Gastrocnemius medialis (tissue), 4 donors: ENCODE data around the gene TPRG1. TPM values are rescaled to one million over a fixed set of nuclear protein-coding genes. Genes with fewer than 3 reads are reported as not detected.
A peak's percentile ranks its signal among the peaks of the same experiment; 100 is the strongest.

ENCODE experiments used
- ATAC-seq, 2 donors: fragments of 150-250 bp; one replicate each; pipeline ENCODE4 v1.9.1; 2016
- DNase-seq, 2 donors: peaks; one replicate each; pipeline ENCODE4 v3.0.0-alpha.2; 2019
- H3K27ac ChIP-seq, 4 donors: fragments of 200-600 bp; sonication (generic); 1 replicate in 1 of 4; 2 replicates in 3 of 4; pipeline ENCODE4 v1.5.1; 2016 to 2018; ENCODE audit warnings: mild to moderate bottlenecking in 2 of 4, moderate library complexity in 1 of 4
- H3K27me3 ChIP-seq, 3 donors: fragments of 200-600 bp; sonication (generic) in 2 of 3; 1 replicate in 1 of 3; 2 replicates in 2 of 3; pipeline versions ENCODE4 v1.5.1 to v1.6.0; 2016 to 2019; ENCODE audit warnings: mild to moderate bottlenecking in 1 of 3, moderate library complexity in 1 of 3
- H3K36me3 ChIP-seq, 2 donors: fragments of 200-600 bp; sonication (generic) in 1 of 2; one replicate each; pipeline ENCODE4 v1.5.1; 2017 to 2018
- H3K4me1 ChIP-seq, 2 donors: fragments of 200-600 bp; sonication (generic) in 1 of 2; one replicate each; pipeline ENCODE4 v1.5.1; 2016 to 2017; ENCODE audit warnings: mild to moderate bottlenecking in 2 of 2
- H3K4me3 ChIP-seq, 4 donors: fragments of 200-600 bp; sonication (generic) in 3 of 4; 1 replicate in 1 of 4; 2 replicates in 3 of 4; pipeline ENCODE4 v1.5.1; 2016 to 2019; ENCODE audit warnings: mild to moderate bottlenecking in 2 of 4
- H3K9me3 ChIP-seq, 3 donors: fragments of 200-600 bp; sonication (generic) in 2 of 3; 1 replicate in 1 of 3; 2 replicates in 2 of 3; pipeline ENCODE4 v1.5.1; 2016 to 2019
- CTCF ChIP-seq, 5 experiments: fragments of 450-650 bp in 3 of 5; fragments of 200-600 bp in 2 of 5; sonication (generic) in 2 of 5; IDR thresholded peaks in 4 of 5; conservative IDR thresholded peaks in 1 of 5; 1 replicate in 4 of 5; 2 replicates in 1 of 5; pipeline ENCODE4 v1.5.1; 2016 to 2019; ENCODE audit warnings: antibody characterized with exemption in 5 of 5, mild to moderate bottlenecking in 3 of 5, moderate library complexity in 3 of 5
- POLR2A ChIP-seq, 2 donors: fragments of 450-650 bp; IDR thresholded peaks; one replicate each; pipeline ENCODE4 v1.6.1; 2017; ENCODE audit warnings: antibody characterized with exemption in 2 of 2, mild to moderate bottlenecking in 2 of 2, moderate library complexity in 2 of 2
- in situ Hi-C, 4 donors: fragments of 200-750 bp; cut with MboI; loops; one replicate each; pipeline versions ENCODE4 v1.15.0 to v1.8.0; 2017; ENCODE audit warnings: low sequenced_read_pairs in 4 of 4
- intact Hi-C: fragments of 100-400 bp; cut with DNase I; formaldehyde crosslinking; loops from one replicate; pipeline ENCODE4 v1.15.1; 2023; ENCODE audit warnings: low total_unique reads
- total RNA-seq, 4 donors: library from RNA; depleted of rRNA; stranded (reverse); fragments of >200 nt; gene quantifications; one replicate each; pipeline versions ENCODE4 v1.1.0 to v1.2.3, GENCODE V29; 2016

Gene TPRG1
- total RNA-seq, 4 donors from 2014 or later = 2.8 to 9.0 (median 3.2) TPM

- no peaks in the 10 kb centered on the region for H3K27me3 ChIP-seq
- TF ChIP-seq CTCF (IDR thresholded peaks at IDR 0.05 in 4 of 5, conservative IDR thresholded peaks at IDR 0.05 in 1 of 5) (no peak), POLR2A (IDR thresholded peaks at IDR 0.05) (no peak)
- no peaks in the 10 kb centered on the region for H3K4me1 ChIP-seq
- no peak for DNase-seq
- H3K9me3 ChIP-seq = no peaks in the 10 kb centered on the region
- no peak overlapping the region for H3K4me3 ChIP-seq
- intact Hi-C loops = no loop called here
- in situ Hi-C loops = no loop called here
- peak in 1 of 2 donors; percentile 53 for ATAC-seq
- no peak overlapping the region for H3K27ac ChIP-seq
- peaks cover 0 to under 1% of the 10 kb centered on the region in 2 donors for H3K36me3 ChIP-seq
Measured at GRCh38 chr3:189202583-189202982, 30.8 kb downstream of the TPRG1 start.

GRCh38 chr3:189204167-189204866 lies 32.5 kb downstream of the TPRG1 start:
- in situ Hi-C loops = no loop called here
- H3K4me1 ChIP-seq = no peaks in the 10 kb centered on the region
- no peaks in the 10 kb centered on the region for H3K9me3 ChIP-seq
- no peak overlapping the region for H3K4me3 ChIP-seq
- DNase-seq (no peak), ATAC-seq (no peak)
- no peaks in the 10 kb centered on the region for H3K27me3 ChIP-seq
- no peak overlapping the region for H3K27ac ChIP-seq
- intact Hi-C loops = no loop called here
- no peak for TF ChIP-seq CTCF (IDR thresholded peaks at IDR 0.05 in 4 of 5, conservative IDR thresholded peaks at IDR 0.05 in 1 of 5)
- TF ChIP-seq POLR2A (IDR thresholded peaks at IDR 0.05) = no peak
- peaks cover 0 to 6% of the 10 kb centered on the region in 2 donors for H3K36me3 ChIP-seq

- no peak for TF ChIP-seq CTCF (IDR thresholded peaks at IDR 0.05 in 4 of 5, conservative IDR thresholded peaks at IDR 0.05 in 1 of 5)
- no peak for TF ChIP-seq POLR2A (IDR thresholded peaks at IDR 0.05)
- Histone ChIP-seq H3K9me3 (no peaks in the 10 kb centered on the region), H3K36me3 (peaks cover 0 to 6% of the 10 kb centered on the region in 2 donors), H3K27ac (no peak overlapping the region), H3K4me1 (no peaks in the 10 kb centered on the region), H3K4me3 (no peak overlapping the region), H3K27me3 (no peaks in the 10 kb centered on the region)
- intact Hi-C loops (no loop called here), in situ Hi-C loops (no loop called here)
- ATAC-seq = no peak
- no peak for DNase-seq
Measured at GRCh38 chr3:189204937-189205336, 33.2 kb downstream of the TPRG1 start.

- intact Hi-C loops (no loop called here), in situ Hi-C loops (no loop called here)
- Histone ChIP-seq H3K4me3 (no peak overlapping the region), H3K9me3 (no peaks in the 10 kb centered on the region), H3K4me1 (no peaks in the 10 kb centered on the region), H3K27ac (no peak overlapping the region), H3K27me3 (no peaks in the 10 kb centered on the region), H3K36me3 (peaks cover 0 to 6% of the 10 kb centered on the region in 2 donors)
- DNase-seq (no peak), ATAC-seq (no peak)
- TF ChIP-seq CTCF (IDR thresholded peaks at IDR 0.05 in 4 of 5, conservative IDR thresholded peaks at IDR 0.05 in 1 of 5) (no peak), POLR2A (IDR thresholded peaks at IDR 0.05) (no peak)
Measured at GRCh38 chr3:189210251-189210770, 38.5 kb downstream of the TPRG1 start.
